ENCODE results near the gene OCA2. TPM values are rescaled to one million over a fixed set of nuclear protein-coding genes. Genes with fewer than 3 reads are reported as not detected.

OCA2 gene
- total RNA-seq, 1 donor from 2014 or later = 0.25 TPM

DNA sequence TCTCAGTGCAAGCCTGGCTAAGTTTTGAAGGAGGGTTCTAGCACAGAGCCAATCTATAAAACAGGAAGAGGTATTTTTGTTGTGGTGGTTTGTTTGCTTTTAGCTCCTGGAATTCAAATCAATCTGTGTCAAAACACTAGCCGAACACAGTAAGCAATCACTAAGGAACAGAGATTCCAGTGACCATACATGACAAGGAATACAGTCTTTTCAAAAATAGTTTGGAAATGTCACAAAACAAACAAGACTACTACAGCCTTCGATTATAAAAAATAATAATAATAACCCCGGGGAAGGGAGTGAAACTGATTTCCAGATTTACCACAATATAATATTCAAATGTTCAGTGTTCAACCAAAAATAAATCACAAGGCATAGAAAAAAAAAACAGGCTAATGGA, 166.5 kb downstream of the OCA2 start:
- H3K27ac ChIP-seq = no peak overlapping the region
- intact Hi-C loops (cut with DNase I) = no loop called here
- H3K4me1 ChIP-seq = no peaks in the 10 kb centered on the region
- H3K9me3 ChIP-seq = peaks cover 13% of the 10 kb centered on the region
- TF ChIP-seq POLR2AphosphoS5 (IDR thresholded peaks at IDR 0.05; ENCODE audit: insufficient read depth in 1 of 2, low read depth in 1 of 2) (no peak), POLR2A (IDR thresholded peaks at IDR 0.05) (no peak)
- TF ChIP-seq, protein P1, sequence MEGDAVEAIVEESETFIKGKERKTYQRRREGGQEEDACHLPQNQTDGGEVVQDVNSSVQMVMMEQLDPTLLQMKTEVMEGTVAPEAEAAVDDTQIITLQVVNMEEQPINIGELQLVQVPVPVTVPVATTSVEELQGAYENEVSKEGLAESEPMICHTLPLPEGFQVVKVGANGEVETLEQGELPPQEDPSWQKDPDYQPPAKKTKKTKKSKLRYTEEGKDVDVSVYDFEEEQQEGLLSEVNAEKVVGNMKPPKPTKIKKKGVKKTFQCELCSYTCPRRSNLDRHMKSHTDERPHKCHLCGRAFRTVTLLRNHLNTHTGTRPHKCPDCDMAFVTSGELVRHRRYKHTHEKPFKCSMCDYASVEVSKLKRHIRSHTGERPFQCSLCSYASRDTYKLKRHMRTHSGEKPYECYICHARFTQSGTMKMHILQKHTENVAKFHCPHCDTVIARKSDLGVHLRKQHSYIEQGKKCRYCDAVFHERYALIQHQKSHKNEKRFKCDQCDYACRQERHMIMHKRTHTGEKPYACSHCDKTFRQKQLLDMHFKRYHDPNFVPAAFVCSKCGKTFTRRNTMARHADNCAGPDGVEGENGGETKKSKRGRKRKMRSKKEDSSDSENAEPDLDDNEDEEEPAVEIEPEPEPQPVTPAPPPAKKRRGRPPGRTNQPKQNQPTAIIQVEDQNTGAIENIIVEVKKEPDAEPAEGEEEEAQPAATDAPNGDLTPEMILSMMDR (IDR thresholded peaks at IDR 0.05) = no peak
- DNase-seq (ENCODE audit: extremely low spot score in 2 of 2) = no peak
- H3K27me3 ChIP-seq = no peaks in the 10 kb centered on the region
- H3K4me3 ChIP-seq = no peak overlapping the region
- no peaks in the 10 kb centered on the region for H3K36me3 ChIP-seq

DNA sequence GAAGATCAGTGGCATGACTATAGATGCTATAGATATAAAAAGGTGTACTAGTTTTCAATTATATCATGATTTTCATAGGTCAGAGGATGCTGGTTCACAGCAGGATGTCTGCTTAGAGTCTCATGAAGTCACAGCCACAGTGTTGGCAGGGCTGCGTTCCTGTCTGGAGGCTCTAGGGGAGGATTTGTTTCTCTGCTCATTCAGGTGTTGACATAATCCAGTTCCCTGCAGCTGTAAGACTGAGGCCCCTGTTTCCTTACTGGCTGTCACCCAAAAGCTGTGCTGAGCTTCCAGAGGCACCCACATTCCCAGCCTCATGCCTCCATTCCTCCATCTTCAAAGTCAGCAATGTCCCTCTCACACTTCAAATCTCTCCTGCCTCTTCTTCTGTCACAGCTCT, 170.7 kb downstream of the OCA2 start:
- Histone ChIP-seq H3K4me1 (no peaks in the 10 kb centered on the region), H3K9me3 (peaks cover 13% of the 10 kb centered on the region), H3K4me3 (no peak overlapping the region), H3K36me3 (no peaks in the 10 kb centered on the region), H3K27me3 (no peaks in the 10 kb centered on the region), H3K27ac (no peak overlapping the region)
- intact Hi-C loops (cut with DNase I) = loop anchor here (10.0 kb wide), 1 partner anchor 64 kb away; no protein-coding TSS in a partner anchor
- DNase-seq (ENCODE audit: extremely low spot score in 2 of 2) = no peak
- TF ChIP-seq POLR2A (IDR thresholded peaks at IDR 0.05) (no peak), POLR2AphosphoS5 (IDR thresholded peaks at IDR 0.05; ENCODE audit: insufficient read depth in 1 of 2, low read depth in 1 of 2) (no peak)
- TF ChIP-seq, protein P1 (IDR thresholded peaks at IDR 0.05) = no peak

DNA sequence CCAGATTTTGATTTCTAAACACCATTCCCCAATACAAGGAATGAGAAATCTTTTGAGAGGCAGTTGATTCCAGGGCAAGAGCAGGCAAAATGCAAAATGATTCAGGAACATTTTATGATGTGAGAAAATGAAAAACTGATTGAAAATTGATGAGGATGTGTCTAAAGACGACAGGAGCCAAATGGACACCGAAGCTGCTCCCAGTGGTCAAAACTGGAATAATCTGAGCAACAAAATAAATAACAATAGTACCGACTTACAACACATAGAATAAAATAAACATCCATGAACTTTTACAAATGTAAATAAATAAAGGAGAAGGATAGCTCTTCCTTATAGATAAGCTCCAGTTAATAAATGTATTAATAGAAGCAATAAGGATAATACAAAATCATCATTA, 186.8 kb downstream of the OCA2 start:
- Histone ChIP-seq H3K4me1 (no peaks in the 10 kb centered on the region), H3K27ac (no peak overlapping the region), H3K4me3 (no peak overlapping the region), H3K27me3 (no peaks in the 10 kb centered on the region), H3K9me3 (no peaks in the 10 kb centered on the region), H3K36me3 (no peaks in the 10 kb centered on the region)
- DNase-seq (ENCODE audit: extremely low spot score in 2 of 2) = no peak
- intact Hi-C loops (cut with DNase I) = no loop called here
- TF ChIP-seq POLR2A (IDR thresholded peaks at IDR 0.05) (no peak), POLR2AphosphoS5 (IDR thresholded peaks at IDR 0.05; ENCODE audit: insufficient read depth in 1 of 2, low read depth in 1 of 2) (no peak)
- TF ChIP-seq, protein P1 (IDR thresholded peaks at IDR 0.05) = no peak

DNA sequence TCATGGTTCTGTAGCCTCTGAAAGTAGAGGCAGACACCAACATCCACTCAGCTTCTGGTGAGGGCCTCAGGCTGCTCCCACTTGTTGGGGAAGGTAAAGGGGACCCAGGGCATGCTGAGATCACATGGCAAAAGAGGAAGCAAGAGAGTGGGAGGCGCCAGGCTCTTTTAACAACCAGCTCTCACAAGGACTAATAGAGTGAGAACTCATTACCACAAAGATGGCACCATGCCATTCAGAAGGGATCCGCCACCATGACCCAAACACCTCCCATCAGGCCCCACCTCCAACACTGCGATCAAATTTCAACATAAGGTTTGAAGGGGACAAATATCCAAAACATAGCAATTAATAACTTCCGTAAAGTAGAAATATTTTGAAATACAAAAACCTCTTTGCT, 192.3 kb downstream of the OCA2 start:
- intact Hi-C loops (cut with DNase I) = no loop called here
- Histone ChIP-seq H3K4me3 (no peak overlapping the region), H3K36me3 (no peaks in the 10 kb centered on the region), H3K9me3 (no peaks in the 10 kb centered on the region), H3K4me1 (no peaks in the 10 kb centered on the region), H3K27me3 (no peaks in the 10 kb centered on the region), H3K27ac (no peak overlapping the region)
- TF ChIP-seq POLR2AphosphoS5 (IDR thresholded peaks at IDR 0.05; ENCODE audit: insufficient read depth in 1 of 2, low read depth in 1 of 2) = no peak
- no peak for TF ChIP-seq POLR2A (IDR thresholded peaks at IDR 0.05)
- TF ChIP-seq, protein P1 (IDR thresholded peaks at IDR 0.05) = no peak
- no peak for DNase-seq (ENCODE audit: extremely low spot score in 2 of 2)

DNA sequence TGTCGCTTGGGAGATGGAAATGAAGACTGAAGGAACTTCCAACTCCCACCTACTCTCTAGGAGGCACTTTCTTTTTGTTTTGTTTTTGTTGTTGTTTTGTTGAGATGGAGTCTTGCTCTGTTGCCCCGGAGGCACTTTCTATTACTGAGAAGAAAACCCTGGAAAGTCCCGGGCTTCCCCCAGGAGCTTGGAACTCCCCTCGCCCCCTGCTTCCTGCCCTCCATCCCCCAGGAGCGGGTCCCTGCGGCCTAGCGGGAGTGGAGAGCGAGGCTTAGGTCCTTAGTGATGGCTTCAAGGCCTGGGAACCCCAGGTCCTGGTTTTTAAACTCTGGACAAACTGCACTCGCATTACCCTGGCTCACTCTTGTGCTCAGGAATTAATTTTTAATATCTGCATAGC, 195.7 kb downstream of the OCA2 start:
- Histone ChIP-seq H3K27me3 (no peaks in the 10 kb centered on the region), H3K36me3 (no peaks in the 10 kb centered on the region), H3K4me3 (no peak overlapping the region), H3K4me1 (no peaks in the 10 kb centered on the region), H3K9me3 (no peaks in the 10 kb centered on the region), H3K27ac (no peak overlapping the region)
- intact Hi-C loops (cut with DNase I) = no loop called here
- TF ChIP-seq, protein P1 (IDR thresholded peaks at IDR 0.05) = no peak
- no peak for TF ChIP-seq POLR2A (IDR thresholded peaks at IDR 0.05)
- no peak for DNase-seq (ENCODE audit: extremely low spot score in 2 of 2)

Measured in vagina (tissue), 2 donors.